ENCODE data around the gene PSMA5.
"Not testable (repeated sequence)": the region's sequence is repeated elsewhere in the genome, so short reads cannot be mapped to it uniquely, and the experiment has no call there.

PSMA5 gene

DNA sequence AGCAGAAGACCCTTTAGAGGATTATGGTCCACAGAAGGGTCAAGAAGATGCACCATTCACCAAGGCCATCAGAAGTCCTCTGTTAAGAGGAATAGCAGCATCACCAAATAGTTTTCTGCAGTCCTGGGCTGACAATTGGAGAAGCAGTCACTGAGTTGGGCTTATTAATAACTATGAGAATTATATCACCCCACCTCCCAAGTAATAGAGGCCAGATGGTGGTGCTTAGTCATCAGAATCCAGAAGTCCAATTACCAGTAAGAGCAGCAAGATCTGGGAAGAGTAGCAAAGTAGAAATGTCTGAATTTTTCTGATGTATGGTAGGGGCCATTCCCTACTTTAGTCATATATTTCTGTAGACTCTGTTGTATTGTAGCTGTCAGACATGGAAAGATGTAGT, 6.1 kb upstream of the PSMA5 start:
- no peak for DNase-seq

DNA sequence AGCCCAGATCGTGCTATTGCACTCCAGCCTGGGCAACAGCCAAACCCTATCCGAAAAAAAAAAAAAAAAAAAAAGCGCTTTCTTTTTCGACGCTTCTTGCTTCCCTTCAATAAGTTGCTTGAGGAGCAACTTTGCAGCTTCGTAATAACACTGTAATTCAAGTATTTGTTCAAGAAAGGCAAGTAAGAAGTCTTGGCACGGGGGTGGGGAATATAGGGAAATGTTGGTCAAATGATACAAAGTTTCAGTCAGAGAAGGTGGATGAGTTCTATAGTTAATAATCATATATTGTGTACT, 871 bp upstream of the PSMA5 start:
- DNase-seq: peak; percentile 6

GRCh38 chr1:109425391-109426280, 612 bp downstream of the PSMA5 start:
- DNase-seq: peak; percentile 73

DNA sequence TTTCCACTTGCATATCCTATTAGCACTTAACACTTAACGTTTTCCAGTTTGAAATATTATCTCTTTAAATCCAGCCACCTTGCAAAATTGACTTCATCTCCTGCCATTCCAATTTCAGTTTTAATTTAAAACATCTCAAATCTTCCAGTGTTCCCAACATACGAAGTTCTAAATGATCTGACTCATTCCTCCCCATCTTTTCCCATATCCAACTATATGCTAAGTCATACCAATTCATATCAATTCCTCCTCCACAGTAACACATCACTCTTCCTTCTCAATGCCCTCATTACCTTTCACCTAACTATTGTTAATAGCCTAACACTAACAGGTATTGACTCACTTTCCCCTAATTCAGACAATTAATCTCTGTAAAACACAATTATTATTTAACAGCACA, 2.8 kb downstream of the PSMA5 start:
- no peak for DNase-seq

- no peak for DNase-seq
Observed at GRCh38 chr1:109412551-109412950, 13.7 kb downstream of the PSMA5 start.

GRCh38 chr1:109404838-109405237, 21.4 kb downstream of the PSMA5 start:
- DNase-seq: no peak

GRCh38 chr1:109402025-109402424, 24.2 kb downstream of the PSMA5 start:
- DNase-seq: no peak

GRCh38 chr1:109400035-109400655, 26.1 kb downstream of the PSMA5 start:
- no peak for DNase-seq

GRCh38 chr1:109399326-109399957, 26.8 kb downstream of the PSMA5 start:
- DNase-seq: peak; percentile 72

GRCh38 chr1:109398343-109399225, 27.7 kb downstream of the PSMA5 start:
- no peak for DNase-seq

DNA sequence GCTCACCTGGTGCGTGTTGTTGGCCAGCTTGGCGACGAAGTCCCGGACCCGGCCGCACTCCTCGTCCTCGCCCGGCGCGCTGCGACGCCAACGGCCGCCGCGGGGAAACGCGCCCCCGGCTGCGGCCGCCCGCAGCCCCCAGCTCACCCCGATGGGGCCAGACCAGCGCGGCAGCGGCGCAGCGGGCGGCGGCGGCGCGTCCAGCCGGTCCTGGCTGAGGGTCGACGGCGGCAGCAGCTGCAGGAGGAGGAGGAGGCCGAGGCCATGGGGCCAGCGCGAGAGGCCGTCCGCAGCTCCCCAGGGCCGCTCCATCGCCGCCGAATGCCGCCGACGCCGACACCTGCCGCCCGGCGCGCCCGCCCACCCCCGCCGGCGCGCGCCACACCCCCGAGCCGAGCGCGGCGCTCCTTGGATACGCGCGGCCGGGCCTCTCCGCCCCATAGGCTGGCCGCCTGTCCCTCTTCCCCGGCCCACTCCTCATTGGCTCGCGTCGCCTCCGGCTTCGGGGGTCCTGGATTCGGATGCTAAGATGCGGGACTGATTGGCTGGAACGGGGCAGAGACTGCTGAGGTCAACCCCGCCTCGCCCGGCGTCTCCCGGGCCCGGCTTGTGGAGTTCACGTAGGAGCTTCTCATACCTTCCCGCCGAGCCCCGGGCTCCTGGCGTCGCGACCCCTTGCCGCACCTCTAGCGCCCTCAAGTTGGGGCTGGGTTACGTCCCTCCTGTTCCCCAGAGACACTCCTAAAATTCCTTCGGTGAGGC, 28.5 kb downstream of the PSMA5 start, which contains the start of gene SORT1:
SORT1 (minus strand) TSS at position 338 of the 762 bp plus-strand sequence; CDS start at position 312, 26 bp downstream.
- peak; percentile 59 for DNase-seq

DNA sequence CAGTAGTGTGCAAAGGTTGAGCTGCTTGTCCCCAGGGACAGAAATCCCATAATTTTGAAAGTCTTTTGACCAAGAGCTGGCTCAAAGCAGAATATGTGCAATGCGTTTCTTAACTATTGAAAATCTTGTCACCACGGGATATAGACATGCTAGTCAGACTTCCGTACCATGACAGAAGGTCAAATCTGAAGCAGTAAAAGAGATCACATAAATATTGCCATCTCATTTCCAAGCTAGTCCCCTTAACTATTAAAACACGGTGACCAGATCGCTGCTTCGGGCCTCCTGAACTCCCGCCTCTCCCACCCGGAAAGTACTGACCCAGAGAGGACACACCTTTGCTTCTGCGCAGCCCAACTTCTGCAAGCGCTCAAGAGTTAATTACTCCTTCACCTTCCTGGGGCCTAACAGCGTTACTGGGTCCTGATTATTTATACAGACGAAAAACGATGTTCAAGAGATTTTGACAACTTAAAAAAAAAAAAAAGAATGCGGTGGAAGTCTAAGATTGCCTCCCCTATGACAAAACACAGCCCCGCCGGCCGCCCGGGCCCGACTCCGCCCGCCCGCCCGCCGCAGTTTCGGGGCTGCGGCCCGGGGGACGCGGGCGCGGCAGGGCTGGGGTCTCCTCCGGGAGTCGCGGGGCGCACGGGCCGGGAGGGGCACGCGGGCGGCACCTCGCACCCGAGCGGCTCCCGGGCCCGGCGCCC, 29.2 kb downstream of the PSMA5 start:
- DNase-seq: no peak

GRCh38 chr1:109396513-109396839, 29.8 kb downstream of the PSMA5 start:
- no peak for DNase-seq

DNA sequence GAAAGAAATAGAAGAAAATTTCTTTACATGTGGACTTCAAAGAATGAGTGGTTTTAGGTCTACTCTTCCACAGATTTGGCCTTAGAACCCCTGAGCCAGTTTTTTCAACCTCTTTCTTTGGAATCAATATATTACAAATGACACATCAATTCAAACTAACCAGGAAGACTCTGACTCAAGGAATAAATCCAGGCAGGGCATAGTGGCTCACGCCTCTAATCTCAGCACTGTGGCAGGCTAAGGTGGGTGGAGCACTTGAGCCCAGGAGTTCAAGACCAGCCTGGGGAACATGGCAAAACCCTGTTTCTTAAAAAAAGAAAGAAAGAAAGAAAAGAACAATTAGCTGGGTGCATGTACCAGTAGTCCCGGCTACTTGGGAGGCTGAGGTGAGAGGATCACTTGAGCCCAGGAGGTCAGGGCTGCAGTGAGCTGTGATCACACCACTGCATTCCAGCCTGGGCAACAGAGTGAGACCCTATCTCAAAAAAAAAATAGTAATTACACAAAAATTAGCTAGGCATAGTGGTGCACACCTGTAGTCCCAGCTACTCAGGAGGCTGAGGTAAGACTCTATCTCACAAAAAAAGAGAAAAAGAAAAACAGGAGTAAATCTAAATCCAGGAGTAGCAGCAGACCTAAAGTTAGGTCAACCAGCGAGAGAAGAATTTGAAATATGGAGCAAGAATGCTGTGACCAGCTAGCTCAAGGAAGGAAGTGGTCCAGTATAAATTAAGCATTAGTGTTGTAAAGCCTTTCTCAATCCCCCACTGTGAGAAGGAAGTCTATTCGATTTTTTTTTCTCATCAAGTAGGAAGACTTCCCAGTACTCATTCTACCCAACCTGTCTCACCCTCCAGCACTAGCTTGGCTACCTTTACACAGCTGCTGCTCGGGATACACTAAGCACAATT, 30.4 kb downstream of the PSMA5 start:
- DNase-seq: no peak

- DNase-seq: not testable (repeated sequence)
Observed at GRCh38 chr1:109395282-109395599, 31.0 kb downstream of the PSMA5 start.

- no peak for DNase-seq
Observed at GRCh38 chr1:109394591-109395281, 31.5 kb downstream of the PSMA5 start.

DNA sequence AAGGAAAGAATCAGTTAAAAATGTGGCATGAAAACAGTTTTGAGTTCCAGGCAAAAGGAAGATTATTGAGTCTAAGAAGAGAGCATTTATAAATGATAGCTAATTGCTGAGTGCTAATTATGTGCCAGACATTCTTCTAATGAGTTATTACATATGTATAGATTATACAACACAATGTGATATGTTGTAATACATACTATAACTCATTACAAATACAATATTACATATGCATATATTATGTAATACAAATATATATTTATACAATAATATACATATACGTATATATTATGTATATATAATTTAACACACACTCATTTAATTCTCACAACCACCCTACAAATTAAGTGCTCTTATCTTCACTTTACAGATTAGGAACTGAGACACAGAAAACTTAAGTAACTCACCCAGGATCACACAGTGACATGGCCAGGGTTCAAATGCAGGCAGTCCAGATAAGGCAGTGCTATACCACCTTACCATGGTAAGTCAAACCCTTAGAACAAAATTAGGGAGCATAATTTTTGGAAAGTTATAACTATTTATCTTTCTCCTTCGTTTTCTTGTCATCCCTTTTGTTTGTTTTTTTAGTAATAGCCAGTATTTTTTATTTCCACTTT, 32.5 kb downstream of the PSMA5 start:
- DNase-seq: no peak

DNA sequence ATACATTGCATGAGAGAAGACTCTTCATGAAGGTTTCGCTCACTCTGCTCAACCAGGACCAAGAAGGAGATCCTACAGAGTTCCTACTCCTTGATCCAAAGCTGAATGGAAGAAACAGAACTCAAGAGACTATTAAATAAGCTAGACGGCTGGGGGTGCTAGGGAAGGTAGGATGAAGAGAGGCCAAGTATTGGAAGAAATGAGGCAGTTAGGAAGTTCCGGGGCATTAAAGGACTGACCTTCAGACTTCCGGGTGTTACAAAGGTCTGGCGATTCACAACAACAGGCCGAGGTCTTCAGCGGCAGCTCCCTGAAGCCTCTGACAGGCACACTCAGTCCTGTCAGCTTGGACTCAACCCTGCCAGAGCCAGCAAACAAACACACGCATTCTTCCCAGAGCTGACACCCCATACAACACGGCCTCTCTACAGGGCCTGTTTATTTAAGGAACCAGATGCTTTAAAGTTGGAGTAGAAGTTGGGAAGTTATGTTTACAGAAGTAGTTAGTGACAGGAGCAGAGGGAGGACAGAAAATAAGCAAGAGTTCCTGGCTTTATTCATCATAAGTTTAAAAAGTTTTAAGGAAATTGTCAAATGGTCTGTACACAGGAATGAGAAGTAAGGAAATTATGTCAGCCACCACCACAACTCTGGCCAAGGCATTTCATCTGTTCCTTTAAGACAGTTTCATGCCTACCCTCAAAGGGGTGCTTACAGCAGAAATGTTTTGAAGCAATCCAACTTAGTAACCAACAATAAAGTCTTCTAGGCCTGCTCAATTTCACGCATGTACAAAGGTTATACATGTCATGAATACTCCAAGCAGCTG, 33.2 kb downstream of the PSMA5 start:
- no peak for DNase-seq
